OCI-LY3 (cell line): ENCODE measurements around the gene IL13RA2.

Experiments
- CTCF ChIP-seq: fragments of 200-600, 300-600 bp; sonication (generic); IDR thresholded peaks from 2 replicates; pipeline ENCODE4 v1.5.1; 2014; ENCODE audit warnings: antibody characterized with exemption, low read length, low read depth
- EZH2phosphoT487 ChIP-seq: fragments of 200-600 bp; shearing (Covaris generic); IDR thresholded peaks from 2 replicates; pipeline ENCODE4 v1.6.1; 2018; ENCODE audit warnings: antibody characterized with exemption, mixed run types, low read depth

DNA sequence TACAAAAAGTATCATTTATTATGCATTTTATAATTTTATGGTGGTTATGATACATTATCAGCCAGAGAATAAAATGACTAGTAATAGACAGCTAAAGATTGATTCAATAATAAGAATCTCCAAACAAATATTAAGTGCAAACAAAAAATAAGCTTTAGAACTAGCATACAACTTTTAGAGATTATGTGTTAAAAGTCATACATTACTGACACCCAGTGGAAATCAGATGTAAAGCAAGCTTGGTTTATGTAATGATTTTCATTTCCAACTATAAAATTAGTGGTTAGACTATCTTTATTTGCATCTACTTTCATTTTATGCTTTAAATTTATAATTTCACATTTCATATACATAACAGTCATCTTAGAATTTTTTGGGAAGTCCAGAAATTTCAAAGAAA lies 57.7 kb downstream of the IL13RA2 start:
- TF ChIP-seq CTCF (peak; percentile 55), EZH2phosphoT487 (no peak)
